Occipital lobe (tissue), 2 donors: Measurements from ENCODE around the gene RHOG. TPM values are rescaled to one million over a fixed set of nuclear protein-coding genes. Genes with fewer than 3 reads are reported as not detected.
"Not testable (repeated sequence)": the region's sequence is repeated elsewhere in the genome, so short reads cannot be mapped to it uniquely, and the experiment has no call there.

Experiments used
- DNase-seq: peaks from one replicate; lab custom pipeline; 2025; lab: John Stamatoyannopoulos, UW
- total RNA-seq: library from RNA; depleted of rRNA; stranded (reverse); fragments of >200 nt; gene quantifications from one replicate; pipeline ENCODE4 v1.2.3, GENCODE V29; 2014

RHOG gene
- total RNA-seq, result 2.0 TPM

GRCh38 chr11:3840870-3841425 is at the start of gene RHOG:
Gene RHOG, minus strand, starts transcription at chr11:3840959. Its CDS starts 12,821 bp downstream, at chr11:3828138.
- DNase-seq, result peak; percentile 73

GRCh38 chr11:3890014-3890413 is 49.3 kb upstream of the RHOG start:
- no peak for DNase-seq

- DNase-seq, result no peak
These were observed 48.1 kb upstream of the RHOG start for GRCh38 chr11:3888876-3889275.

- no peak for DNase-seq
These were observed 46.2 kb upstream of the RHOG start for GRCh38 chr11:3886985-3887384.

GRCh38 chr11:3885855-3886254 is 45.1 kb upstream of the RHOG start:
- no peak for DNase-seq

- no peak for DNase-seq
These were observed 41.9 kb upstream of the RHOG start for GRCh38 chr11:3882655-3883054.

GRCh38 chr11:3880724-3881123 is 40.0 kb upstream of the RHOG start:
- DNase-seq, result no peak

- DNase-seq, result no peak
These were observed 39.3 kb upstream of the RHOG start for GRCh38 chr11:3879967-3880542.

GRCh38 chr11:3879216-3879966 is 38.6 kb upstream of the RHOG start:
- no peak for DNase-seq

- no peak for DNase-seq
These were observed 37.5 kb upstream of the RHOG start for GRCh38 chr11:3878258-3878584.

- DNase-seq, result no peak
These were observed 36.9 kb upstream of the RHOG start for GRCh38 chr11:3877364-3878257.

GRCh38 chr11:3876613-3877012 is 35.9 kb upstream of the RHOG start:
- no peak for DNase-seq

GRCh38 chr11:3873712-3874349 is 33.1 kb upstream of the RHOG start:
- no peak for DNase-seq

GRCh38 chr11:3867209-3868091 is 26.7 kb upstream of the RHOG start:
- DNase-seq, result no peak

GRCh38 chr11:3866836-3867208 is 26.1 kb upstream of the RHOG start:
- DNase-seq, result no peak

- DNase-seq, result no peak
These were observed 25.4 kb upstream of the RHOG start for GRCh38 chr11:3866206-3866605.

GRCh38 chr11:3865388-3866193 is 24.8 kb upstream of the RHOG start:
- DNase-seq, result no peak

GRCh38 chr11:3861683-3862082 is 20.9 kb upstream of the RHOG start:
- no peak for DNase-seq

GRCh38 chr11:3860898-3861393 is 20.2 kb upstream of the RHOG start:
- not testable (repeated sequence) for DNase-seq

- DNase-seq, result no peak
These were observed 19.6 kb upstream of the RHOG start for GRCh38 chr11:3860375-3860774.
